Measurements from ENCODE around the gene NR2C2AP.

GRCh38 chr19:19206938-19207337, 3.7 kb upstream of the NR2C2AP start:
- TF ChIP-seq CTCF (IDR thresholded peaks at IDR 0.05) (no peak), EP300 (IDR thresholded peaks at IDR 0.05) (no peak), POLR2AphosphoS5 (IDR thresholded peaks at IDR 0.05) (no peak)

Data from sigmoid colon (tissue), 4 donors.